Femur (tissue), 1 donor: Measurements from ENCODE around the gene PDE3A.
A peak's percentile ranks its signal among the peaks of the same experiment; 100 is the strongest.

ENCODE experiments used
- DNase-seq: peaks from one replicate; pipeline ENCODE4 v3.0.0-alpha.2; 2017

The PDE3A gene

DNA sequence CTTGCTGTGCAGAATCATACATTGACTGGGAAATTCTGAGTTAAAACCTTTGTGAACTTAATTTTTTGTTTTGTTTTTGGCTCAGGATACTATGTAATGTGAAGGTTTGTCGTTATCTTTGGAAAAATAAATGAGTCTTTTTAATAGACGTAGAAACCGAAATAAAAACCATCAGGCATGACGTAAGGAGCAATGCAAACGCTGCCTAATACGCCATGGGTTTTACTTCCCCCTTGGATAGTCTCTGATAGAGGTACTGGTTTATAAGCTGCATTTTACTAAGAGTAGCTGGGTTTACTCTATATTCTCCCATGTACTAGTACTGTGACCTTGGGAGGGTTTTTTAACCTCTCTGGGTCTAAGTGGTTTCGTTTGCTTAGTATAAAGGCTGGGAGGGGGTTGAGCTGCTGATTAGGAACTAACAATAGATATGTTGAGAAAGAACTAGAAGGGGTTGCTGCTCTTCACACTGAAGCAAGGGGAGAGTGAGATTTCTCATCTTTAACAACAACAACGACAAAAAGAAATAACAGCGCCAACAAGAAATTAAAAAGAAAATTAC is 260.0 kb downstream of the PDE3A start:
- DNase-seq: no peak

DNA sequence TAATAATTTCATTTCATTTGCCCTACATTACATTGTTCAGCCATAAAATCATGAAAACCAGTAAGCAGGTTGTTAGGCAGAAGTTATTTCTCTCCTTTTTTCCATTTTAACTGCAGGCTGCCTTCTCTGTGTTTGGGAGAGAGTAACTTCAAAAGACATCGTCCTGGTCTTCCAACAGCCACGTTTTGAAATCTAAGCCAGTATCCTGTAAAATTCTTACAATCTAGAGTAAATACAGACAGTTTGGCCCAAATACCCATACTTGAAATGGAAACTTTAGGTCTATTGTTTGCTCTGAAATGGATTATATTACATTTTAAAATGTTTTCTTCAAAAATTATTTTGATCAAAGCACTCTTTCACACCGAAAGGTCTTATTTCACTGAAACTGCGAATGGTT is 260.7 kb downstream of the PDE3A start:
- DNase-seq: no peak

DNA sequence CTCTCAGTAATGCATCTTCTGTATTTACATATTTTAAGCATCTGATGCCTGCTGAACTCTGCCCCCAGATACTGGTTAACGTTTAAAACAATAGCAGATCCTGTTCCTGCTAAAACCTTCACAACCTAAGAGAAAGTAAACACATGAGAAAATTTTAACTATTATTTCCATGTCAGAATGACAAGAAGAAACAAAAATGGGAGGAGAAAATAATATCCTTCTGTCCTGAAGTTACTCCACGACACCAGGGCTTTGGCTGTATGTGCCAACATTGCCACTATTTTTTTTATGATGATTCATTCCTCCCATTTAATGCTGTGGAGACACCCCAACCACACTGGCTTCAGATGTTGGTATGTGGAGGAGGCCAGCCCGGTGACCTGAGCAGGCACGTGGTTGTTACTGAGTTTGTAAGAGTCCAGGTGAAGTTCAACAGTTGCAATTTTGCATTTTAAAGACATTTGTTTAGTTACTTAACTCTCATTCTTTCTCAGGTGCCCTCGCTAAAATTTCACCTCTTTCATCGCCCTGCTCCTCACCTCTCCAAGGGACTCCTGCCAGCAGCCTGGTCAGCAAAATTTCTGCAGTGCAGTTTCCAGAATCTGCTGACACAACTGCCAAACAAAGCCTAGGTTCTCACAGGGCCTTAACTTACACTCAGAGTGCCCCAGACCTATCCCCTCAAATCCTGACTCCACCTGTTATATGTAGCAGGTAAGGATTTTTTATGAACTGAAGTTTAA is 261.2 kb downstream of the PDE3A start:
- DNase-seq: no peak

DNA sequence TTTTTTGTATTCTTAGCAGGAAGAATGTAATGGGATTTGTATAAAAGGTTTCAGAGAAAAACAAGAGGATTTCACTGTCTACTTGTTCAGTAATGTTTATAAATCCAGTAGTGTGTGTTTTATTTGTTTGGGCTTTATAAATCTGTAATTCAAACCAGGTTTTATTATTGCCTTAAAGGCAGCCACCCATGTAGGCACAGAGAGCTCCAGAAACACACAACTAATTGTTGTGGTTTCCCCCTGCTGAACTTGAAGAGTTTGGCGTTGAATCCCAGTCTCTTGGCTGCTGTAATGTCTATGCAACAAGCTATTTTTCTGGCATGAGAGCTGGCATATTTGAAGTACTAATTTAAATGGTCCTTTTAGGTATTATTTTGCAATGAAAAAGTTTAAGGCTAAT is 263.4 kb downstream of the PDE3A start:
- DNase-seq: no peak

DNA sequence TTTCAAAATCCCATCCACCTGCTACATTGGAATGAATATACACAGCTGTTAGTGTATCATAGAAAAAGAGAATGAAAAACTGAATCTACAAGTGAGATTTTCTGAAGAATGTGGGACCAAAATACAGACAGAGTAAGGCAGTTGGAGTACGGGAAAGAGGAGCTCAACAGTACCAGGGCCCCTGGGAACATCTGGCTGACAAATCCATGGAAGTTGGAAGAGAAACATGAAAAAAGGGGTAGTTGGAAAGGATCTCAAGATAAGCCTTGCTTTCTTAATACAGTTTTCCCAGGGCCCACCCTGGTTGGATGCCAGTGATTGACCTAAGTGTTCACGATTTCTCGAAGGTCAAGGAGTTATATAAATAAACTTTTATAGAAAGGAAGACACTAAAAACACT is 272.8 kb downstream of the PDE3A start:
- DNase-seq: no peak

DNA sequence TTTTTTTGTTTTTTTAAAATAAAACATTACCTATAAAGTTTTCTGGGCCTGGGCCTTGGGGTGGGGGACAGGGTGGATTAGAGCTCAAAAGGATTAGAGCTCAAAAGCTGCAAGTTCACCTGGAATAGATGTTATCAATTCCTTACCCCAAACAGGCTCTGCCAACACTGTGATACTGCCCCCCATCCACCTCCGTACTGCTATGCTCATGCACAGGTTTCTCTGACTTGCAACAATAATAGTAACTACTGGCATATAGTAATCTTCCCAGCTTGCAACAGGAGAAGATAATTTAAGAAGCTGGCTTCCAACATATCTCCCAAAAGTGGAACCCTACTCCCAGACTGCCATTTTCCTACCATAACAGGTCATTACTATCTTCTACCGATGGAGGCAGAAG is 275.5 kb downstream of the PDE3A start:
- DNase-seq: no peak

GRCh38 chr12:20646239-20646827 is 278.0 kb downstream of the PDE3A start:
- no peak for DNase-seq

DNA sequence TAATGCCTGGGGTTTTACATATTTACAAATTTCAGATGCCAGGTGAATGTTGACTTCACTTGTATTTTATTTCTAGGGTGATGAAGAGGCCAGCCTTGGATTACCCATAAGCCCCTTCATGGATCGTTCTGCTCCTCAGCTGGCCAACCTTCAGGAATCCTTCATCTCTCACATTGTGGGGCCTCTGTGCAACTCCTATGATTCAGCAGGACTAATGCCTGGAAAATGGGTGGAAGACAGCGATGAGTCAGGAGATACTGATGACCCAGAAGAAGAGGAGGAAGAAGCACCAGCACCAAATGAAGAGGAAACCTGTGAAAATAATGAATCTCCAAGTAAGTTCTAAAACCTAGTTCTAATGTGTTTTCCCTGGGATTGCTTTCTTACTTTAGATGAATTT is 285.5 kb downstream of the PDE3A start:
- no peak for DNase-seq

DNA sequence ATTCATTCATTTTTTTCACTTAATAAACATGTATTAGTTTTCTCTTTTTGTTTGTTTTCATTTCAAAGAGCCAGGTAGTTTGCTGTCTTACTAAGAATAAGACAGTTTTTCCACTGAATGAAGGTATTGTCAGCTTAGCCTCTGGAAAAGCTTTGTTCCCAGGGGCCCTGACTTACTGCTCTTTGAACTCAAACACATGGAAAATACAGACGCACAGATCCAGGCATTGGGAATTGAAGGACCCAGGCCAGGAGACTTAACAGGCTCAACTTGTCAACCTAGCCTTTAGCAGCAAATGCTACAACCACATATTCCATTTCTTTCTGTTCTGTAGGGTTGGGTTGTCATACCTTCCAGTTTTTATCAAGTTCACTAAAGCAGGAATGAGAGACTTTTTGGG is 288.3 kb downstream of the PDE3A start:
- no peak for DNase-seq

GRCh38 chr12:20657496-20657895 is 289.2 kb downstream of the PDE3A start:
- DNase-seq: no peak

- no peak for DNase-seq
Observed at GRCh38 chr12:20681334-20681733, 313.0 kb downstream of the PDE3A start.

- peak; percentile 23 for DNase-seq
Observed at GRCh38 chr12:20695232-20695631, 326.9 kb downstream of the PDE3A start, which contains the start of gene SLCO1C1. Gene SLCO1C1 (plus strand): TSS chr12:20695332. CDS start chr12:20699577, 4,245 bp downstream.

GRCh38 chr12:20696181-20696905 is 328.0 kb downstream of the PDE3A start:
- DNase-seq: peak; percentile 32

DNA sequence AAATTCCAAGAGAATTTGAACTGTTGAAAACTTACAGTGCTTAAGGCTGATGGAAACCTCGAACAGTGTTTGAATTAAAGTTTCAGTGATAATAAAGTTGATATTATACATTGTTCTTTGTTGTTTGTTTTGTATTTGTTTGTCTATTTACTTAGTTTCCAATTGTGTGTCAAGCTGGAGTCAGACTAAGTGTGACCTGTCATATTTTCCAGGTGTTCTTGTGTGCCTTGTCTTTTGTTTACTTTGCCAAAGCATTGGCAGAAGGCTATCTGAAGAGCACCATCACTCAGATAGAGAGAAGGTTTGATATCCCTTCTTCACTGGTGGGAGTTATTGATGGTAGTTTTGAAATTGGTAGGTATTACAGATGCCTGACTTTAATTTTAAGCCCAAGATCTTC is 332.8 kb downstream of the PDE3A start:
- DNase-seq: no peak

DNA sequence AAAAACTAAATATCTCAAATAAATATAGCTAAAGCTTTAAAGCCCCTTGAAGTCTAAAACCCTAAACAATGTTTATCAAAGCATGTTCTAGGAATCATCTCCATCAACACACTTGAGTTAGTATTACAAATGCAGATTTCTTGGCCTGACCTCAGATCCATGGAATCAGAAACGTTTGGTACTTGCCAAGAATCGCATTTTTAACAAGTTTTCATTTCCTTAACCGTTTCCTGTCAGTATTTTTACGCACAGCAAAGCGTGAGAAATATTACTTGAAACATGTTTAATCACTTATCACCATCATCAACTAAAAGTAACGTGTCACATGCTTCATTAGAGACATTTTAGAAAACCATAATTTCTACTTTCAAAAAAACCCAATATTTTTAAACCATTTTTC is 336.5 kb downstream of the PDE3A start:
- no peak for DNase-seq

DNA sequence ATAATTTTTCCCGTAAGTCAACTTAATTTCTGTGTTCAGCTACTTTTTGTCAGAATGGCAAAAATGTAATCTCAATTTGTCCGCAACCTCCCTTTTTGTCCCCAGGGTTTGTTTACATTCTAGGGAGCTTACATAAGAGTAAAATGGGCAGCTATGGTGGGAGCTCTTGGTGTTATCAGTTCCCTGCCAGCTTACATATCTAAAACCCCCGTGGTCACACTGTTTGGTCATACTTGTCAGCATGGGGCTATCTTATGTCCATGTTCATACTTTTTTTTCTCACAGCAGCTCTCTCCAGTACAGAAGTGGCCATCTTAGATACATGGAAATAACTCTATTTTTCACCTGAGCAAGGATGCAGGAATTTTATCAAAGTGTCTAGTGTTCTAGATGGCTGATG is 343.5 kb downstream of the PDE3A start:
- no peak for DNase-seq

DNA sequence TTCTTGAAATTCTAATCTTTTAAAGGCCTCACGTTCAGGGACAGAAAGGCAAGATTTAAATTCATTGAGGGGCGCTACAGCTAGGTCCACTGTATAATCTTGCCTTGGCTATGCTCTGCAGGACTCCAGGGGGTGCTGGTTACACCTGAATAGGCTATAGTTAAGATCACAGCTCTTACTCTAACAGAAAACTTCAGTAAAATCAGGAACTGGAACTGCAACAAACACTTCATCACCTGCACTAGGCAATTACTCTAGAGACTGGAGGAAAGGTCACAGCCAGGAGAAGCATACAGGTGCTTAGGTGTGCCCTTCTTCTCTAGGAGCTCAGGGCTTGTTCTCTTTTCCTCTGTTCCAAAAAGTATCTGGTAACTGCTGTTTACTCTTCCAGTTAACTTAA is 347.7 kb downstream of the PDE3A start:
- no peak for DNase-seq

DNA sequence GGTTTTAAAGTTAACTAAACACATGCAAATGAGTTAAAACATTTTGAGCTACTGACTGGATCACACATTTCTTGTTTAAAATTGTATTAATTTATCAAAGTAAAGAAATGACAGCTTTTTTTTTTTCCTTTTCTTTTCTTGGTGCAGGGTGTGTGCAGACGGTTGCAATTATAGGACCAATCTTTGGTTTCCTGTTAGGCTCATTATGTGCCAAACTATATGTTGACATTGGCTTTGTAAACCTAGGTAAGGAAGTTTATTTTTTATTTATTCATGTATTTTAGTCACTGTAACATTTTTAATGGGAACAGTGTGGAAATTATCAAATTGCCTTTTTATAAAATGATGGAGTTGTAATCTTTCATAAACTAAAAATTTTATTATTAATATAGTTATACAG is 348.6 kb downstream of the PDE3A start:
- no peak for DNase-seq

DNA sequence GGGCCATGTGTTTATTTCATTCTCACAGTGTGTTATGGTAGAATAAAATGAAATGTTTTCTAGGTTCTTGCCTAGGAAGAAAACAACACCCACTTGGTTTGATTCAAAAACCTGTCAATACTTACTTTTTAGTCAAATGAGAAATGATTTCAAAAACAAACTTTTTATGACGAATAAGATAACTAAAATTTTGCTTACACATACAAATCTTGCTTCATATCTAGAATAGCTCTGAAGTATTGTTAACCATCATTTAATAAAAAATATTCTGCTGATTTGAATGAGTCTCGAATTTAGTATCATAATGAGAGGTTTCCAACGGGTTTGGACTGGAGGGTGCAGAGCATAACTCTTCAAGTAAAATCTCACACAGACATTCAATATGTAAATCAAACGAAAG is 350.0 kb downstream of the PDE3A start:
- no peak for DNase-seq

DNA sequence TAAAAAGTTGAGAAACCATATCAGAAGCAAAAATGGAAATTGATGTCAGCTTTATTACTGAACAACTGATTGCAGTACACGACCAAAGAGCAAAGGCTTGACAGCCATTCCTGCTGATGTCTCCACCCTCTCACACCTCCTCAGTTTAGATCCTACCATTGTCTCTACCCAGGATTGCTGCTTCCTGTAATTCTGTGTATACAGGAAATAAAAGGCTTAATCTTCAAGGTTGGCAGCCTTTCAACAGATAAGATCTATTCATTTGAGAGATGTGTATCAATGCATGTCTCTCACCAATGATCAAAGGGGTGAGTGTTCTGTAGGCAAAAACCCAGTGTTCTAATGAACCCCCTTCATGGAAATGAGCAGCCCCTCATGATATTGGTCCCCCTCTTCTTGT is 353.8 kb downstream of the PDE3A start:
- DNase-seq: no peak

GRCh38 chr12:20731274-20731673 is 362.9 kb downstream of the PDE3A start:
- DNase-seq: no peak
